HL-60 (cell line): Measurements from ENCODE around the gene TMEM74B.

ENCODE experiments used
- CTCF ChIP-seq: IDR thresholded peaks from one replicate; pipeline ENCODE4 v1.5.1; 2011; ENCODE audit warnings: low read length, control low read depth, inconsistent platforms; ENCODE audit not compliant: insufficient read depth
- GABPA ChIP-seq: IDR thresholded peaks from 2 replicates; pipeline ENCODE4 v1.6.1; 2012; ENCODE audit warnings: low read depth
- POLR2AphosphoS5 ChIP-seq: IDR thresholded peaks from 2 replicates; pipeline ENCODE4 v1.6.1; 2012; ENCODE audit warnings: low read depth
- REST ChIP-seq: IDR thresholded peaks from 2 replicates; pipeline ENCODE4 v1.6.1; 2012; ENCODE audit warnings: low read depth; ENCODE audit not compliant: insufficient replicate concordance

DNA sequence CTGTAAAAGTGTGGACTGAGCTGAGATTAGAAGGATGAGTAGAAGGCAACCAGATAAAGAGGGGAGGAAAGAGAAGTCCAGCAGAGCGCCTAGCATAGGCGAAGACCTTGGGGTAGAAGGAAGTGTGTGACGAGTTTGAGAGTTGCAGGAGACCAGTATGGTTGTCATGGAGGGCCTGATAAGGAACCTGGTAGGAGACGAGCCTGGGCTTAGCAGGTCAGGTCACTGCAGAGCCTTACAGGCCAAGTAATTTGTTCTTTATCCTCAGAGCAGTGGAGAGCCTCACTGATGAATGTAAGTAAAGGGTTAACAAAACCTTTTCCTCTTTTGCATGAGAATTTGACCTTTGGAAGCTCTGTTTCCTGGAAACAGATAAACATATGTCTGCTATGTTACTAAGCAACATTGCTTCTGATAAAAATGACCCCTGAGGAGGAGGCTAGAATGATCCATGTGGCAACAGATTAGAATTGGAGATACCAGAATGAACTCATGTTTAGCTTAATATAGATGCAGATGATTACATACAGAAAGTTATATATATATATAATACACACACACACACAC is 2.9 kb upstream of the TMEM74B start:
- TF ChIP-seq CTCF (no peak), POLR2AphosphoS5 (no peak), GABPA (no peak), REST (no peak)
